ENCODE data around the gene CCSER1. TPM values are rescaled to one million over a fixed set of nuclear protein-coding genes. Genes with fewer than 3 reads are reported as not detected.
"Not testable (repeated sequence)": the region's sequence is repeated elsewhere in the genome, so short reads cannot be mapped to it uniquely, and the experiment has no call there.

CCSER1 gene
- total RNA-seq, 1 donor from 2014 or later: 18.1 TPM

- Mint-ChIP-seq H3K4me1 (ENCODE audit: unreplicated experiment) (no peaks in the 10 kb centered on the region), H3K9me3 (no peaks in the 10 kb centered on the region), H3K4me3 (no peak overlapping the region), H3K27ac (no peak overlapping the region), H3K36me3 (no peaks in the 10 kb centered on the region), H3K27me3 (no peaks in the 10 kb centered on the region)
- no peak for DNase-seq (ENCODE audit: extremely low spot score, unreplicated experiment)
- TF ChIP-seq CTCF (conservative IDR thresholded peaks at IDR 0.05): no peak
Observed at GRCh38 chr4:90306810-90307209, 179.6 kb downstream of the CCSER1 start.

DNA sequence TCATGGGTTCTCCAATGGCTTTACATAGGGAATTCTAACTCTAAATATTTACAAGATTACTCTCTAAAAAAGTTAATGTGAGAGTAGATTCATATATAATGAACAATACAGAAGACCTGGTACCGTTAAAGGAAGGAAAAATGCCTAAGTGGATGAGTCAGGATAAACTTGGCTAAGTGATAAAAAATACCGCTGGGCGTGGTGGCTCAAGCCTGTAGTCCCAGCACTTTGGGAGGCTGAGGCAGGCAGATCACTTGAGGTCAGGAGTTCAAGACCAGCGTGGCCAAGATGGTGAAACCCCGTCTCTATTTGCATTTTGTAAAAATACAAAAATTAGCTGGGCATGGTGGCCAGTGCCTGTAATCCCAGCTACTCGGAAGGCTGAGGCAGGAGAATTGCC, 189.9 kb downstream of the CCSER1 start:
- not testable (repeated sequence) for H3K9me3 Mint-ChIP-seq; DNase-seq (ENCODE audit: extremely low spot score, unreplicated experiment); H3K36me3 Mint-ChIP-seq; H3K4me3 Mint-ChIP-seq; H3K27me3 Mint-ChIP-seq; H3K27ac Mint-ChIP-seq
- H3K4me1 Mint-ChIP-seq (ENCODE audit: unreplicated experiment): peaks cover 11% of the 10 kb centered on the region

- Mint-ChIP-seq H3K4me3 (no peak overlapping the region), H3K27ac (no peak overlapping the region), H3K27me3 (no peaks in the 10 kb centered on the region), H3K4me1 (ENCODE audit: unreplicated experiment) (peaks cover 11% of the 10 kb centered on the region), H3K9me3 (no peaks in the 10 kb centered on the region), H3K36me3 (peaks cover 5% of the 10 kb centered on the region)
- no peak for TF ChIP-seq CTCF (conservative IDR thresholded peaks at IDR 0.05)
- DNase-seq (ENCODE audit: extremely low spot score, unreplicated experiment): no peak
Observed at GRCh38 chr4:90317785-90318184, 190.6 kb downstream of the CCSER1 start.

DNA sequence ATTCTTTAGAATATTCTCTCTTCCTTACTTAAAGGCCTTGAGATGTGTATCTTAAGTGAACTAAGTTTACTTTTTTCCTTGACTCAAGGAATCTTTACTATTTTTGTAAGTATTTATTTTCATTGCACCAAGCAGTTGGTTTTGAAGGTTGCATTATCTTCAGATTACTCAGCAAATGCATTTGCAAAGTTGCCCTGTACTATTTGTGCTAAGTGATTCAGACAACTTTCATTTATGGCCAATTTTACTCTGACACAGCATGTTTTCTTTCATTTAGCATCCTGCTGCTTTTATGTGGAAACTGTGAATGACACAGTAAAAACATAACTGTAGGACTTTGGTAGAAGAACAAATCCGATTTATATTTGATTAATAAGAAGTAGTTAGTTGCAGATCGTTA, 191.0 kb downstream of the CCSER1 start:
- Mint-ChIP-seq H3K27ac (no peak overlapping the region), H3K4me1 (ENCODE audit: unreplicated experiment) (peaks cover 11% of the 10 kb centered on the region), H3K9me3 (no peaks in the 10 kb centered on the region), H3K36me3 (peaks cover 5% of the 10 kb centered on the region), H3K27me3 (no peaks in the 10 kb centered on the region), H3K4me3 (no peak overlapping the region)
- DNase-seq (ENCODE audit: extremely low spot score, unreplicated experiment): no peak
- TF ChIP-seq CTCF (conservative IDR thresholded peaks at IDR 0.05): no peak

GRCh38 chr4:90328558-90328957, 201.4 kb downstream of the CCSER1 start:
- Mint-ChIP-seq H3K9me3 (no peaks in the 10 kb centered on the region), H3K36me3 (no peaks in the 10 kb centered on the region), H3K27me3 (no peaks in the 10 kb centered on the region), H3K27ac (no peak overlapping the region), H3K4me1 (ENCODE audit: unreplicated experiment) (peaks cover 11% of the 10 kb centered on the region), H3K4me3 (no peak overlapping the region)
- TF ChIP-seq CTCF (conservative IDR thresholded peaks at IDR 0.05): no peak
- DNase-seq (ENCODE audit: extremely low spot score, unreplicated experiment): no peak

- no peak overlapping the region for H3K4me3 Mint-ChIP-seq
- no peak for TF ChIP-seq CTCF (conservative IDR thresholded peaks at IDR 0.05)
- no peaks in the 10 kb centered on the region for H3K9me3 Mint-ChIP-seq
- DNase-seq (ENCODE audit: extremely low spot score, unreplicated experiment): no peak
- no peaks in the 10 kb centered on the region for H3K27me3 Mint-ChIP-seq
- no peaks in the 10 kb centered on the region for H3K36me3 Mint-ChIP-seq
- H3K27ac Mint-ChIP-seq: no peak overlapping the region
- peaks cover 11% of the 10 kb centered on the region for H3K4me1 Mint-ChIP-seq (ENCODE audit: unreplicated experiment)
Observed at GRCh38 chr4:90330546-90330945, 203.4 kb downstream of the CCSER1 start.
